ENCODE results near the gene PHLDA1. TPM values are rescaled to one million over a fixed set of nuclear protein-coding genes. Genes with fewer than 3 reads are reported as not detected.

PHLDA1 gene
- total RNA-seq, 1 donor from 2014 or later: 169 TPM

DNA sequence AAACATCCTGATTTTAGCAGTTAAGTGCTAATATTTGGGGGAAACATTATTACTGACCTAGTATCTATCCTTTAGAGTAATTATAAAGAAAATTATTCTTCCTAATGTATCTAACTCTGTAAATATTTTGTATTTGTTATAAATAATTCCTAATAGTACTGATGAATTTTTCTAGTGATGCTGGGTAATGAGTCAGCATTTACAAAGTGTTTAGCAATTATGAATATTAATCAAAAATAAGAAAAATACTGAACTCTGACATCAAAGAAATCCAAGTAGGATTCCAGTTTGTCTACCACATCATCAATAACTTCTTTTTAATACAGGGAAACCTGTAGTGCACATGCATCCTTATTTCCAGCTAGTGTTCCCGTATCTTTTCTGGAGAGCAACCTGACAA lies 43.9 kb upstream of the PHLDA1 start:
- Mint-ChIP-seq H3K27me3 (ENCODE audit: unreplicated experiment) (no peaks in the 10 kb centered on the region), H3K27ac (ENCODE audit: unreplicated experiment) (no peak overlapping the region)

DNA sequence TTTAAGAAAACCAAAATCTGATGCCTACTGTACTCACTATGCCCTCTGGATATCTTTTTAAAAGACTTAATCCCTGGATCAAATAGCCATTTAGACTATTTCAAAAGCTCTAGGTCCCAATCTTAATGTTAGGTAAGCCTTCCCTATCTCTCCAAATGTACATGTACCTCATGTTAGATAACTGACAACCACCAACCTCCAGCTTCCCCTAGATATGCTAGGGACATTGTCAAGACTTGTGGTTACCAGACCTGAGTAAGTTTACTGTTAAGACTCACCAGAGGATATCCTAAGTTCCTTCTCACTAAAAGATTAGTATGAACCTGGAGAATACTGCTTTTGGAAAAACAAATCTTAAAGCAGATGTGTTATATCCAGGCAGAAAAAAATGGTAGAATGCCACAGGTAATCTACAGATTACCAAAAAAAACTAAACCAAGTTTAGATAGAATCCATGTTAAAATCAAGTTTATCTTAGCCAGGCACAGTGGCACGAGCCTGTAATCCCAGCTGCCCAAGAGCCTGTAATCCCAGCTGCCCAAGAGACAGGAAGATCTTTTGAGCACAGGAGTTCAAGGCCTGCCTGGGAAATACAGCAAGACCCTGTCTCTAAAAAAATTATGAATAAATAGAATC lies 43.2 kb upstream of the PHLDA1 start:
- DNase-seq: no peak
- Mint-ChIP-seq H3K4me3 (ENCODE audit: unreplicated experiment) (no peak overlapping the region), H3K4me1 (ENCODE audit: low read depth, unreplicated experiment) (peaks cover 34% of the 10 kb centered on the region), H3K36me3 (ENCODE audit: unreplicated experiment) (no peaks in the 10 kb centered on the region), H3K9me3 (ENCODE audit: unreplicated experiment) (no peaks in the 10 kb centered on the region), H3K27ac (ENCODE audit: unreplicated experiment) (no peak overlapping the region), H3K27me3 (ENCODE audit: unreplicated experiment) (no peaks in the 10 kb centered on the region)
- TF ChIP-seq, protein P1, sequence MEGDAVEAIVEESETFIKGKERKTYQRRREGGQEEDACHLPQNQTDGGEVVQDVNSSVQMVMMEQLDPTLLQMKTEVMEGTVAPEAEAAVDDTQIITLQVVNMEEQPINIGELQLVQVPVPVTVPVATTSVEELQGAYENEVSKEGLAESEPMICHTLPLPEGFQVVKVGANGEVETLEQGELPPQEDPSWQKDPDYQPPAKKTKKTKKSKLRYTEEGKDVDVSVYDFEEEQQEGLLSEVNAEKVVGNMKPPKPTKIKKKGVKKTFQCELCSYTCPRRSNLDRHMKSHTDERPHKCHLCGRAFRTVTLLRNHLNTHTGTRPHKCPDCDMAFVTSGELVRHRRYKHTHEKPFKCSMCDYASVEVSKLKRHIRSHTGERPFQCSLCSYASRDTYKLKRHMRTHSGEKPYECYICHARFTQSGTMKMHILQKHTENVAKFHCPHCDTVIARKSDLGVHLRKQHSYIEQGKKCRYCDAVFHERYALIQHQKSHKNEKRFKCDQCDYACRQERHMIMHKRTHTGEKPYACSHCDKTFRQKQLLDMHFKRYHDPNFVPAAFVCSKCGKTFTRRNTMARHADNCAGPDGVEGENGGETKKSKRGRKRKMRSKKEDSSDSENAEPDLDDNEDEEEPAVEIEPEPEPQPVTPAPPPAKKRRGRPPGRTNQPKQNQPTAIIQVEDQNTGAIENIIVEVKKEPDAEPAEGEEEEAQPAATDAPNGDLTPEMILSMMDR (IDR thresholded peaks at IDR 0.05; ENCODE audit: partially characterized antibody, unreplicated experiment): no peak

More for the DNA sequence above, 43.9 kb upstream of the PHLDA1 start:
- Mint-ChIP-seq H3K36me3 (ENCODE audit: unreplicated experiment) (no peaks in the 10 kb centered on the region), H3K4me1 (ENCODE audit: low read depth, unreplicated experiment) (peaks cover 37% of the 10 kb centered on the region), H3K9me3 (ENCODE audit: unreplicated experiment) (no peaks in the 10 kb centered on the region), H3K4me3 (ENCODE audit: unreplicated experiment) (no peak overlapping the region)
- no peak for DNase-seq
- TF ChIP-seq, protein P1 (IDR thresholded peaks at IDR 0.05; ENCODE audit: partially characterized antibody, unreplicated experiment): no peak

DNA sequence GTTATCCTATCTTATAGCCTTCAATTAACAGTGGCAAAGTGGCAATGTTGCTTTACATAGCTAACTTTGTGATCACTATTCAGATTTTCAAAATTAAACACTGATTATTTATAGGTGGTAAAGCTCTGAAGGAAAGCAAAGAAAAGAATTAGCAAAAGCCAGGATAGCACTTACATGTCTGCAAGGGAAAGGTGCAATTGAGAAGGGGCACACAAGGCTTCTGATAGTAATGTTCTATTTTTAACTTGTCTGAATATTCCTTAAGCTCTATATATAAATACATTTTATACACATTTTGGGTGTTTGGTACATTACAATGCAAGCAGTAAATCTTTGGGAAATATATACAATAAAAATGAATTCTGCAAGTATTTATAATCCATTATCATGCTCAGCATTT lies 42.0 kb upstream of the PHLDA1 start:
- Mint-ChIP-seq H3K4me3 (ENCODE audit: unreplicated experiment) (no peak overlapping the region), H3K36me3 (ENCODE audit: unreplicated experiment) (no peaks in the 10 kb centered on the region), H3K27me3 (ENCODE audit: unreplicated experiment) (no peaks in the 10 kb centered on the region), H3K4me1 (ENCODE audit: low read depth, unreplicated experiment) (peaks cover 30% of the 10 kb centered on the region), H3K27ac (ENCODE audit: unreplicated experiment) (no peak overlapping the region), H3K9me3 (ENCODE audit: unreplicated experiment) (no peaks in the 10 kb centered on the region)
- TF ChIP-seq, protein P1 (IDR thresholded peaks at IDR 0.05; ENCODE audit: partially characterized antibody, unreplicated experiment): no peak
- DNase-seq: no peak

DNA sequence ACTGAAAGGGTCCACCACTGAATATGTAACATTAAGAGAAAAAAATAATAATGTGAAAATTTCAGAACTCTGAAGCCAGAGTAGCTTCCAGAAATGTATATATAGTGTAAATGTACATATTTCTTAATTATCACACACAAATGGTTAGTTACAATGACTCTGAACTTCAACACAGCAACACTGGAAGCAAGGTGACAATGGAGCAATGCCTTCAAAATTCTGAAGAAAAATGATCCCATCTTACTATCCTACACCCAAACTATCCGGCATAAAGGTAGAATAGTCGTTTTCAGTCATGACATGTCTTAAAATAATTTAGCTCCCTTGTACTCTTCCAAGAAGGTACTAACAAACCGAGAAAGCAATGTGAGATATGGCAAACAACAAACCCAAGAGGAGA lies 41.0 kb upstream of the PHLDA1 start:
- no peaks in the 10 kb centered on the region for H3K9me3 Mint-ChIP-seq (ENCODE audit: unreplicated experiment)

DNA sequence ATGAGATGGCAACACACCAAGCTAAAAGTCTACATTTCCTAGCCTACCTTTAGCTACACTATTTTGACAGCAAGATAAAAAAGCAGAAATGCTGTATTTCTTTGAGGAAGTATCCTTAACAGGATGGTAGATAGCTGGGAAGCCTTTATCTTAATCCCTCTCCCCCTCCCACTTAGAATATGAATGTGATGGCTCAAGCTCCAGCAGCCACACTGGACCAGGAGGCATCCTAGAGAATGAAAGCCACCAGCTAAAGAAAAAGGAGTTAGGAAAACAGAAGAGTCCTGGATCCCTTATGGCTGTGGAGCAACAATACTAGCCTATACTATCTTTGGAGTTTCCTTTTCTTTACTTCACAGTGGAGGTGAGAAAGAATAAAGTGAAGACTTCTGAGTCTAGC lies 37.8 kb upstream of the PHLDA1 start:
- Mint-ChIP-seq H3K27me3 (ENCODE audit: unreplicated experiment) (no peaks in the 10 kb centered on the region), H3K36me3 (ENCODE audit: unreplicated experiment) (peaks cover 14% of the 10 kb centered on the region), H3K4me3 (ENCODE audit: unreplicated experiment) (no peak overlapping the region), H3K4me1 (ENCODE audit: low read depth, unreplicated experiment) (peaks cover 16% of the 10 kb centered on the region), H3K9me3 (ENCODE audit: unreplicated experiment) (no peaks in the 10 kb centered on the region), H3K27ac (ENCODE audit: unreplicated experiment) (no peak overlapping the region)
- DNase-seq: no peak
- TF ChIP-seq, protein P1 (IDR thresholded peaks at IDR 0.05; ENCODE audit: partially characterized antibody, unreplicated experiment): no peak

More for the DNA sequence above, 41.0 kb upstream of the PHLDA1 start:
- no peak overlapping the region for H3K4me3 Mint-ChIP-seq (ENCODE audit: unreplicated experiment)
- peaks cover 26% of the 10 kb centered on the region for H3K4me1 Mint-ChIP-seq (ENCODE audit: low read depth, unreplicated experiment)
- no peak for DNase-seq
- TF ChIP-seq, protein P1 (IDR thresholded peaks at IDR 0.05; ENCODE audit: partially characterized antibody, unreplicated experiment): no peak
- no peaks in the 10 kb centered on the region for H3K27me3 Mint-ChIP-seq (ENCODE audit: unreplicated experiment)
- H3K36me3 Mint-ChIP-seq (ENCODE audit: unreplicated experiment): no peaks in the 10 kb centered on the region
- H3K27ac Mint-ChIP-seq (ENCODE audit: unreplicated experiment): no peak overlapping the region
